HS-27A (cell line): ENCODE measurements around the gene CHN2.

Source experiments
- DNase-seq: peaks from one replicate; pipeline ENCODE4 v3.0.0-alpha.2; 2012; ENCODE audit warnings: low read depth, missing footprints

Gene CHN2

DNA sequence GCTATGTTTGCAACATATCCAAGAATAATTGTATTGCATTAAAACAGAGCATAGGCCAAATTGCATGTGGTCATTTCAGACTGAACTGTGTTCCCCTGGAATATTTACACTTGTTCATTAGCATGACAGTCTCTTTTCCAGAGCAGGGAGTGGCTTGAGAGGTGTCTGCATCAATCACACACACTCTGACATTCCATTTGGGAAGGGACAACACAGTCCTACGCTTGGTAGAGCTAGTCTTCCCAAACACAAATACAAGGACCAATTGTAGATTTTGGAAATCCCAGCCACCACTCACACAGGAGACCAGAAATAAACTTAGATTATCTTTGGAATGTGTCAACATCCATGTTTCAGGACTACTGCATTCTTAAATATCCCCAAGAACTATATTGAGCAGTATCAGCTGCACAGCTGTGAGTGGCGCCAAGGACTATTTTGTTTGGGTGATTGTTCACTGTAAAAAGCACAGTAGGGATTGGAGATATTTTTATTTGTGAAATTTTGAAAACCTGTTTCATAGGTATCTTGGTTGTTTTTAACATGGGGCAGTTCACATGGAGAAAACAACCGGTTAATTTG lies 275.5 kb downstream of the CHN2 start:
- DNase-seq, result no peak

DNA sequence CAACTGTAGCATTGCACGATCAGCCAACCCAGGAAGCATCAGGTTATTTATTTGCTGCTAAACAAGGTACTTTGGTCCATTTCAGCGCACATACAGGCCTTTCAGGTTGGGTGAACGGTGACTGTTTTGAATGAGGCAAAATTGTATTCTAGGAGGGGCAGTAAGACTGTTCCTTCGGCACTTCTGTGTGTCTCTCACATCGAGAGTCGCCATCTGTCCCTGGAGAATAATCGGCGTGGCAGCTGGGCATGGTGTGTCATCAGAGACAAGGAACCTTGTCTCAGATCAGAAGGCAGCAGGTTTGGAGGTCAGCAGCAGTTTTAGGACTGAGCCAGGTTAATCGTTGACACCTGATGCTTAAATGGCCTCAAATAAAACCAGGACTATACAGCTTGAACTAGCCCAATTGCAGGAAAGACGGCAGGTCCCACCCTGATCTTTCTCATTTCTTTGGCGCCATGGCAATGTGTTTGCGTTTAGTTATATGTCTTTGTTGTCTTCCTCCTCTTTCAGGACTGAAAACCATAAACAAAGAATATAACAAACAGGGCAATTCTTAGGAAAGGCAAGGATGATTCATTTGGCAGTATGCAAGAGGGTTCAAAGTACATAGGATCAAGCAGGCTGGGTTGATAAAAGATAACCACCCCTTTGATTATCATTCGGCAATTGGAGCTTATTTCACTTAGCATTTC lies 277.0 kb downstream of the CHN2 start:
- DNase-seq, result no peak

DNA sequence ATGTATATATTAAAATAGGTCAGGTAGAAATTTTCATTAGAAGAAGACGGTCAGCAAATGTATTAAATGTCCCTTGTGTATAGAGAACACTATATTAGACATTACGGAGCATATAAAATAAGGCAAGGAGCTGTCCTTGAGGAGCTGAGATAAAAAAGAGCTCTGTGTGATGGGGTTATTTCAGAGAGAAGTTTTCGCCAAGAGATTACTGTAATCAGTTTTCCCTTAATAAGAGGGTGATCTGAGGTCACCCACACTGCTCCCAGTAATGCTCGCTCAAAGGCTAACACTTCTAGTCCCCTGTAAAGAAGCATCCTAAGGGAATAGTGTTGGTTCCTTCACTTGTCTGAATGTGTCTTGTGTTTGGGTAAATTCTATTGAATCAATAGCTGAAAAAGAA lies 282.3 kb downstream of the CHN2 start:
- DNase-seq, result no peak

DNA sequence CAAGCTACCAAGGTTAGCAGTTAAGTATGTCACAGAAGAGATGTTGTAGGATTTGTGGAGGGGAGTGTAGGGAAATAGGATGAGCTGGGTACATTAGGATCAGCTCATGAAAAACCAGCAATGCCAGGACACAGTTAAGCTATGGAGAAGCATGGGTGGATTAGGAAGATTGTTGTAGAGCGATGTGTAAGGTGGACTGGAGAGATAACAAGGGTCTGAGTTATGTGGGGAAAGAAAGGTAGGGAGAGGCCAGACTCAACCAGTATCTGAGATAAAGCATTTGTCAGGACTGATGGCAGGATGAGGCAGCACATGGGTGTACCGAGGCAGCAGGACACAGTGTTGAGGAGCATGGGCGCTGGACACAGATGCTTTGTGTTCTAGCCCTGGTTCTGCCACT lies 283.7 kb downstream of the CHN2 start:
- DNase-seq, result no peak

DNA sequence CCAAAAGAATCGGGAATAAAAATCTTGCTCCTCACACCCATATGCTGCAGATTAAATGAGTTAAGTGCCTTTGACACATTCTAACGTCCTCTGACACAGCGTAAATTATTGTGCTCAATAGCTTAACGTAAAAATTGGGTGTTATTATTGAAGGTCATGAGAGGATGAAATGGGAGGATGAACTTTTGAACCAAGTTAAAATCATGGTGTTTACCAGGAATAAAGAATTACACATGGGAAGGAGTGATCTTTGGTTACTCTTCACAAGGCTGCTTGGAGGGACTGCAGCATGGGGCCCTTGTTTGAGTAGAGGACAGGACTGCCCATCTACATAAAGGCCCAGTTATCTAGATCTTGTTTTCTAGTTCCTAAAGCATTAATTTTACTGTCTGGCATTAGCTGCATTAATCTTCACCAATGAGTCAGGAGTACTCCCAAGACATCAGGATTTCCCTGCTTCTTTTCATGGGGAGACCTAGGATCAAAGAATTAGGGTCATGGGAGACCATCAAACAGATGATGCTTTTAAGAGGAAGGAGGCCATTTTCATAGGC lies 284.2 kb downstream of the CHN2 start:
- DNase-seq, result no peak

DNA sequence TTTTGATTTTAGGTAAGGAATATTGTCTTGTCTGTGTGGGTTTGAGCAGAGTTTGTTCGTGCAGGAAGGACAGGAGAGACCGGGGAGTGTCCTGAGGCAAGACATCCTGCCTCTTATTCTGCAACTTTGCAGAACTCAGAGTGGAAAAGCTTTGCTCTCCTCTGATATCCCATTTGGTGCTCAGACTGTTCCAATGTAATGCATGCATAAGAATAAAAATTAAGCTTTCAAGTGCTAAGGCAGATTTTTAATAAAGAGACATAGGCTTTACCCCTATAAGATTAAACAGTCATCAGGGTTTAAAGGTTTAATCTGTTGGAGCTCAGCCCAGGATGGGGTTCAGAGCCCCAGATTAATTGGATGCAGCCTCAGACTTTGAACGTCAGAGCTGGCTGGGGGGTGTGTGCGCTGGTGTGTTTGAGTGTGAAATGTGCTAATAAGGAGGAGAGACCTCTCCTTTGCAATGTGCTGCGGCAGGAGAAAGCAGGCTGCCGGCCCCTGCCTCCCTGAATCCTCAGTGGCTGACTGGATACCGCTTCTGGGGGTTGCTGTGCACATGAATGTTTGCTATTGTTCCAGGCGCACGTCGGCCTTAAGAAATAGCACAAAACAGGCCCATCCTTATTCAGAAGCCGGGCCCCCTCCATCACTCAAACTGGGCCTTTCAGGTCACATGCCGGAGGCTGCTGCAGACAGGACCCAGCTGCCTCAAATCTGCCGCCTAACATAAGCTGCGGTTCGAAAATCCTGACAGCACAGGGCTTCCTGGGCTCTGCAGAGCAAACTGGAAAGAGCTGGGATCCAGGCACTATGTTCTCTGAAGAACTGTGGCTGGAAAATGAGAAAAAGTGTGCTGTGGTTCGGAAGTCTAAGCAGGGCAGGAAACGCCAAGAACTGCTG lies 285.0 kb downstream of the CHN2 start:
- no peak for DNase-seq

DNA sequence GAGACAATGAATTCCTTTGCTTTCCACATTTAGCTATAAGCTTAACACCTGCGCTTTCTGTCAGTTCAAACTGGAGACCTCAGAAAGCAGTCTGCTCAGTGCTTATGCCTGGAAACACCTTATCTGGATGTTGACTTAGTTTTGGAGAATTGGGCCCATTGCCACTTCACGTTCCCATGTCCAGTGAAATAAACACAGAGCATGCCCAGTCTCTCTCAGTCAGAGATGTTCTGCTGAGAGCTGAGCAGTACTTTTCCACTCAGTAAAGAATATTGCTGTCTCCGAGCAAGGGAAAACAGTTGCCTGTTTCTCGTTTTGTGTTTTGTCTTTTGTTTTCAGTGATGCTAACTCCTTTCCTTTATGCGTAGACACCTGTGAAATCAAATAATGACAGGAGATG lies 285.9 kb downstream of the CHN2 start:
- no peak for DNase-seq

DNA sequence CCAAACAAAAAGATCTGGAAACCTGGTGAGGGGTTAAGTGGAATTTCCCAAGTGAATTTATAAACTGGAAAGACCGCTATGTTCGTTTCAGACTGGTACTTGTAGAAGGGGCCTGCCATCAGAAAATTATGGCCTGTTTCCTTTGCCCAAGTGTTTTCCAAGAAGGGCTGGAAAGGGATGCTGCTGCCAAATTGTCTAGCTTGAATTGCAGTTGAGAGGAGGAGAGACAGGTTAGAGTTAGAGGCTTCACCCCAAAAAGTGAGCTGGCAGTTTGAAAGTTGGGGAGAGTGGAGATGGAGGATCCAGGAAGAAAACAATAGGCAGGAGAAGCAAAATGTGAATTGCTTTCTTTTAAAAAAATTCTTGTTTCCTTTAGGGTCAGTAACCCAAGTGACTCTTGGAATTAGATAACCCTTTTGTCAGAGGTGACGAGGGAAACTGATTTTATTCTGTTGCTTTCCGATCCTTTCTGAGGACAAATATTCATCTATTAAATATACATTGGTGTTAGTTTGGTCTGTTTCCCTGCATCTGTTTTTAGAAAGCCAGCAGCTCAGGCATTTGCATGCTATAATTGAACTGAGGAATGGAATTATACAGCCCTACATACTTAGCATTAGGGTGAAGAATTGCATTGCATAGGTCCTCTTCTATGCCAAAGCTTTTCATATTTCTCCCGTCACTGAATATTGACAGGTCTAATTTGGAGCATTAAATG lies 286.5 kb downstream of the CHN2 start:
- no peak for DNase-seq

DNA sequence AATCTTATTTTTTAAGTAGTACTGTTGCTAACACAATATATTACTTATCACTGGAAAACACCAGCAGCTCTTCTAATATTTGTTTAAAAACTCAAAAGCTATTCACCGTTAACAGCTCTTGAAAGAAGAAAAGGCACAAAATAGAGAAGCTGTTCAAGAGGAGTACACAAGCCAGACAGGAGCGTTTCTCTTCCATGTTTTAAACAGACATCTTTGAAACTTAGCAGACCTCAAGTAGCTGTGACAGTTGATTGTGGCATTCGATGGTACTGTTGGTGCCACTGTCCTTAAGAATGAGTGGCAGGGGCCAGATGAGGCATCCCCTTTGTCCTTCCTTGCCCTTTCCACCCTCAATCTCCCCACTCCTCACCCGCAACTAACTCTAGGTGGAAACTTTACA lies 287.5 kb downstream of the CHN2 start:
- DNase-seq, result no peak

DNA sequence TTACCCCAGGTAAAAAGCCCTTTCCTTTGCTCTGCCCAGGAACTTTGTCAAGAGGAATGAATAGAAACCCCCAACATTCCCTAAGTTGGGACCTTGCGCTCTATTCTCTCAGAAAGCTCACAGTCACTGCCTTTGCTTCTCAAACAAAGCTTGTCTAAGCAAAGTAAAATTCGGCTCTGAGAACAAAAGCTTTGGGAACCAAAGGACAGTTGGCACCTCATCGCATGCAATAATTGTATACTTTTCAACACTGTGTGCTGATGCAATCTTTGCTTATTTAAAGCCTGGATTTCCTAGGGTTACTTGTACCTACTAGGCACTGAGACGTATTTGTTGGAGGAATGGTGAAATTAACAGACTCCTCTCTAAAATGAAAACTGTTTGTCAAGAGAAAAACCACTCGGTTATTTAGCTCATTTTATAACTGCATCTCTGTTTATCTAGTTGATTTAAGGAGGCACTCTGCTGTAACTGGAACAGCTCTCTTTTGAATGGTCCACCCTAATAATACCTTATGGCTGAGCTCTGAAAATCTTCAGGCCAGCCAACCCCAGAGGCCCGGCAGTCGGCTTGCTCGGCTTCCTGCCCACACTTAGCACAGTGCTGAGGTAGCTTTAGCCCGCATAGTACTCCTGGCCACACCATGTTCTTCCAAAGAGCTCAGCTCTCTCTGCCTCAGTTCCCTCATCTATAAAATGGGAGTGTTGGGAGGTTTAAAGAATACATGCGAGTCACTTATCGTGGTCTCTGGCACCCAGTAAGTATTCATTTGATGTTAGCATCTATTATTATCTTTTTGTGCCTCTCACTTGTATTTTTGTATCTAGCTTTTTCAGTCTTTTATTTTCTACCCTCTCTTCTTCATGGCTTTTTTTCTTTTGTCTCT lies 288.9 kb downstream of the CHN2 start:
- no peak for DNase-seq

DNA sequence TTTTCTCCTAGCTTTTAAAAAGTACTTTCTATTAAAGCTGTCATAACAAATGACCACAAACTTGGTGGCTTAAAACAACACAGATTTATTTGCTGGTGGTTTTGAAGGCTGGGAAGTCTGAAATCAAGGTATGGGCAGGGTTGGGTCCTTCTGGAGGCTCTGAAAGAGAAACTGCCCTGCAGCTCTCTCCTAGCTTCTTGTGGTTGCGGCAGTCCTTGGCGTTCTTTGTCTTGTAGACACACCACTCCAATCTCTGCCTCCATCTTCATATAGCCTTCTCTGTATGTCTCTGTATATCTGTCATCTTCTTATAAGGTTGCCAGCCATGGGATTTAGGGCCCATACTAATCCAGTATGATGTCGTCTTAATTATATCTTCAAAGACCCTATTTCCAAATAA lies 289.7 kb downstream of the CHN2 start:
- DNase-seq, result no peak

DNA sequence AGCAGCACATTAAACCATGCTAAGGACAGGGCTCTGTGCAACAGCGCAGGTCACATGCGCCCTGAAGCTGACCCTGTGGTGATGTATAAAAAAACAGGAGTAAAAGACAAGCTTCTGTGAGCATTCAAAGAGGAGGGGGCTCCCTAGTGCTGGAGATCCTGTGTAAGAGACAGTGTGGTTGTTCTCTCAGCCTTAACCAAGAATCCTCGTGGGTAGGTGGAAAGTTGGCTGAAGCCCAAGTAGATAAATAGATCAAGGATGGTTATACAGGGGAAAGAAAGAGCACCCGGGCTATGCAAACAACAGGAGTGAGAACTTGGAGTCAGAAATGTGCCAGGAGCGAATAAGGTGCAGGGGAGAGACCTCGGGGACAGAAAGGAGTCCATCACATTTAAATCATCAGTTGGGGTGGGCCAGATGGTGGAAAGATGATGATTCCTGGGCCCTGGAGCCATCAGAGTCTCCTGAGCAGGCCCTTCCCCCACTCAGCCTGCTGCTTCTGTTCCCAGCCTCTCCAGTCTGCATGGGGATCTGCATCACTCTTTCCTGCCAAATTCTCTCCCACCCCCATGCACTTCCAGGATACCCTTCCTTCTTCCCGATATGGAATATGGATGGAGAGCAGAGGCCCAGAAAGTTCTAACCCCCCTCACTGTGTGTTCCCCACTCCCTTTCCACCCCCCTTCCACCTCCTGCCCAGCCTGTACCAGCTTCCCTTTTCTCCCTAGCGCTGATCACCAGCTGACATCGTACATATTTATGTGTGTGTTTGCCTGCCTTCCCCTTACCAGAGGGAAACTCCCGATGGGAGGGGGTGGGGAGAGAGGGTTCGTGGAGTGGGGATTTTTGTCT lies 291.0 kb downstream of the CHN2 start:
- DNase-seq, result no peak

DNA sequence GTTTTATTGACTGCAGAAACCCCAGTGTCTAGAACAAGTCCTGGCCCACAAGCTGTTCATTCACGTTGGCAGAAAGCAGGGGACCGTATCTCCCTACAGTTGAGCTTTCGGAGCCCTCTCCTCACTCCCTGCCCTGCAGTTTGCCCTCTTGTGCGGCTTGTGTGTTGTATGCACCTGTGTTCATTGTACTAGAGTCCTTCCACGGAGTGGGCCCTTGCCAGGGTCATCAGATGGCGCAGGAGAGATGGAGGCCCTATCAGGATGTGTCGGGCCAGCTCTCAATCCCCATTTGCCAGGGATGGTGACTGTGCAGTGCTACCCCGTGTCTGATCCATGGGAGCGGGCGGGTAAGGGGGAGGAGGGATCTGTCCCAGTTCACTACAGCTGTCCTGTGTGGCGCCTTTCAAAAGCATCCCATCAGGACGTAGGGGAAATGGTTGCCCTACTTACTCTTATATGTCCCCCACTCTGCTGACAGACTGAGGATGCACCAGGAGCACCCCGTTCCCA lies 291.7 kb downstream of the CHN2 start:
- no peak for DNase-seq

DNA sequence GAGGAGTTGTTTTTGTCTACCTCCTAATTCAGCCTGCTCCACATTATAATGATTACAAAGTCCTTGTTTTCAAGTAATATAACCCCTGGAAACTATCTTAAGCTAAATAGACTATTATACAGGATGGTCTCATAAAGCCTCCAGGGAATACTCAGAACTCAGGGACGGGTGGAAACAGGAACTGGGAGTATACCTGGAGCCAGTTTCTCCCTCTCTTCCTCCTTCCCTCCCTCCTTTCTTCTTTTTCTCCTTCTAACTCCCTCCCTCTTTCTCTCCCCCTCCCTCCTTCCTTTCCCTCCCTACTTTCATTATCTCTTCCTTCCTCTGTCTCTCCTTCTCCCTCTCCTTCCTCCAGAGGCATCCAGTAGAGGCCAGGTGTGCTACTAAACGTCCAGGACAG lies 292.8 kb downstream of the CHN2 start:
- no peak for DNase-seq

DNA sequence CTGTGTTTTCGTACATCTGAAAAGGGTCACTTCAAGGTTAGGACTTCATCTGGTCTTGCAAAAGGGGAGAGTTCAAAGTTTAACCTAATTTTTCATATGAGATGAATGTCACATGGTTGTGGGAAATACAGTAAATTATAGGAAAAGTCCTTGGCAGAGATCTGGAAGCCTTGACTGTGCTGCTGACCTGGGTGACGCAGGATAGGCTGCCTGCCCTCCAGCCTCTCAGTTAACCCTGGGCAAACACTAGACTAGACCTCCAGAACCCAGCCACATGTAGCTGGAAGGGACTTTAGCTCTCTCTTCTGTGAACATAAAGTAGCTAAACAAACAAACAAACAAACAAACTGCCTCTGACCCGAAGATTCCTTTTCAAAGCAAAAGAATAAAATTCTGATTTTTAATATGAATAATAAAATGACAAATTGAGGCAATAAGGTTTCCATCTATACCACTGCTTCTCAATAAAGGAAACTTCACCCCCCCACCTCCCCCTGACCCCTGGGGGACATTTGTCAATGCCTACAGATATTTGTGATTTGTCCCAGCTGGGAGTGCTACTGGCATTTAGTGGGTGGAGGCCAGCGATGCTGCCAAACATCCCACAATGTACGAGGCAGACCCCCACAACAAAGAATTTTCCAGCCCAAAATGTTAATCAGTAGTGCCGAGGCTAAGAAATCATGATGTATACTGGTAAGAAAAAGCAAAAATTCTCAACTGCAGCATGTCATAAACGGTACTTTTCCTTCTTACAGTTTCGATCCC lies 293.8 kb downstream of the CHN2 start:
- no peak for DNase-seq

DNA sequence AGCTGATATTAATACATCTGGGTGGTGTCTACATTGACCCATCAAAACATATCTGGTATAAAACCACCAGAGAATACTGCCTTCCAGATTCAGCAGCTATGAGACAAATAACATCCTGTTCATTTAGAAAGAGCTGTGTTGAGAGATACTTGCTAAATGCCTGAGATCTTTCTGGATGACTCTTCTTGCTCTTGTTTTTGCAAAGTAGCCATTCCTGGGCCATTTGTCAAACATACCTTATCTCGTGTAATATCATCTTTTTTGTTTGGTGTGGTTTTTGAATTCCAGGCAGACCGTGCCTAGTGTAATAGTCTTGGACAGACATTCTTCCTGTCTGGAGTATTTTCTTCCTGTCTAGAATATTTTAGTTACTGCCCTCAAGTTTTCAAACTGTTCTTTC lies 294.4 kb downstream of the CHN2 start:
- DNase-seq, result peak; percentile 52

DNA sequence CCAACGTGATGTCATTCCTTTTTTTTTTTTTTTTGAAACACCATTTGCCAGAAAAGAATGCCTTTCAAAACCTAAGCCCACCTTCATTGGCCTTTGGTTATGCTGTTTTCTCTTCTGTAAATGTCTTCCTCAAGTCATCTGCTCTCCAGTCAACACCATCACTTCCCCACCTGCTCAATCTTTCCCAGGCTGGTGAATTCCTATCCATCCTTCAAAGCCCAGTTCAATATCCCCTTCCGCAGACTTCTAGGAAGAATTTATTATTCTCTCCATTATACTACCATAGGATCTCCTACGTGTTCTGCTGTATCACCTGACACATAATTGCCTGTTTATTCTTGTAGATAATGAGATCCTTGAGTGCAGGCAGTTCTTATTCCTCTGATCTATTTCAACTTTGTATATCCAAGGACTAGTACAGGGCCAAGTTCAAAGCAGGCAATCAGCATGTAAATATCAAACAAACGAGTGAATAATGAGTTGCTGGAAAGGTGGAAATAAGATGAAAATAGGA lies 295.6 kb downstream of the CHN2 start:
- DNase-seq, result no peak

DNA sequence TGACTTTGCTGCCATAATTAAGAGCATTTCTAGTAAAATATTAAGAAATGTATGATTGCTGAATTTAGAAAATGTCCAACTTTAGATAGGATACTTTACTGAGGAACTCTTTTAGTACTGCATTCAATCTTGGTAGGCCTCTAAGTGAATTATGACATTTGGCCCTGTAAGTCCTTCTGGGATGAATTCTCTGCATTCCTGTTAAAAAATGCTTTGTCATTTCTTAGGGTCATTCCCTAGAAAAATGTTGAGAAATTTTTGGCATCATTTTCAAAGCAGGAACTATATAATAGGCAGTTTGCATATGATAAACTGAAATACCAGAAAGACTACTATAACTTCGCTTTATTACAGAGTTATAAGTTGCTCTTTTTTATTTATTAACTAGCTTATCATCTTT lies 299.8 kb downstream of the CHN2 start:
- no peak for DNase-seq

DNA sequence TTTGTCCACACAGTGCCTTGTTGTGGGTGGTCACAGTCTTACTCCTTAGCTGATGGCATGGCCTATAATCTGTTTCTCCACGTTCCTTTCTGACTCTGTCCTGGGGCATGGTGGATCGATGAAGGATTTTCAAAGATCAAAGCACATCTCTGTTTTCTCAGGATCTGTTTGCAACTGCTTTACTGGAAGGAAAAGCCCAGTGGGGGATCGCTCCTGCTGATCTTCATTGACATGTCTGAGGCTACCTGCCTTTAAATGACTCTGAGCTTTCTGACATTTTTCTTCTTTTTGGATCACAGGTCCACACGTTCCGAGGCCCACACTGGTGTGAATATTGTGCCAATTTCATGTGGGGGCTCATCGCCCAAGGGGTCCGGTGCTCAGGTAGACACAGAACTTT lies 301.1 kb downstream of the CHN2 start:
- no peak for DNase-seq
